DOHH2 (cell line): ENCODE data around the gene HAPLN2.
"Not testable (repeated sequence)": the region's sequence is repeated elsewhere in the genome, so short reads cannot be mapped to it uniquely, and the experiment has no call there.

ENCODE experiments used
- H3F3A ChIP-seq: fragments of 200-600 bp; sonication (generic), shearing (Covaris generic); 2 replicates; pipeline ENCODE4 v1.6.0; 2016; ENCODE audit warnings: antibody characterized with exemption, mild to moderate bottlenecking; ENCODE audit not compliant: control insufficient read depth, insufficient read depth
- H3K27ac ChIP-seq: fragments of 200-600 bp; sonication (generic); 2 replicates; pipeline ENCODE4 v1.5.1; 2014; ENCODE audit warnings: low read depth, mild to moderate bottlenecking, low read length, moderate library complexity
- H3K27me3 ChIP-seq: fragments of 200-600 bp; sonication (generic); 2 replicates; pipeline ENCODE4 v1.6.1; 2014; ENCODE audit warnings: mild to moderate bottlenecking, low read length, mixed read lengths; ENCODE audit not compliant: control insufficient read depth
- H3K36me3 ChIP-seq: fragments of 200-600 bp; sonication (generic); 2 replicates; pipeline ENCODE4 v1.6.1; 2014; ENCODE audit warnings: mild to moderate bottlenecking, low read length, moderate library complexity, mixed read lengths; ENCODE audit not compliant: control insufficient read depth
- H3K4me1 ChIP-seq: fragments of 200-600 bp; sonication (generic); 2 replicates; pipeline ENCODE4 v1.6.1; 2014; ENCODE audit warnings: mild to moderate bottlenecking, low read length, mixed read lengths; ENCODE audit not compliant: control insufficient read depth
- H3K4me2 ChIP-seq: fragments of 200-600 bp; sonication (generic); 2 replicates; pipeline ENCODE4 v1.6.0; 2014; ENCODE audit warnings: mild to moderate bottlenecking, low read length, moderate library complexity
- H3K4me3 ChIP-seq: fragments of 200-600 bp; sonication (generic); 2 replicates; pipeline ENCODE4 v1.5.1; 2014; ENCODE audit warnings: mild to moderate bottlenecking, low read length, mixed read lengths
- H3K79me2 ChIP-seq: fragments of 200-600 bp; sonication (generic); 2 replicates; pipeline ENCODE4 v1.6.1; 2014; ENCODE audit warnings: mild to moderate bottlenecking, low read length, mixed read lengths; ENCODE audit not compliant: control insufficient read depth
- H3K9me2 ChIP-seq: fragments of 200-600 bp; sonication (generic); replicated peaks from 2 replicates; pipeline ENCODE4 v1.6.1; 2014; ENCODE audit warnings: mild to moderate bottlenecking, low read length, mixed read lengths; ENCODE audit not compliant: control insufficient read depth
- H3K9me3 ChIP-seq: fragments of 200-600 bp; sonication (generic); 2 replicates; pipeline ENCODE4 v1.6.1; 2014; ENCODE audit warnings: antibody characterized with exemption, low read length, mixed read lengths; ENCODE audit not compliant: control insufficient read depth, insufficient read depth
- H4K20me1 ChIP-seq: fragments of 200-600 bp; sonication (generic); 2 replicates; pipeline ENCODE4 v1.6.0; 2014; ENCODE audit warnings: low read depth, mild to moderate bottlenecking, antibody characterized with exemption, low read length, moderate library complexity; ENCODE audit not compliant: control insufficient read depth, insufficient read depth
- CTCF ChIP-seq: fragments of 200-600 bp; sonication (generic); IDR thresholded peaks from one replicate; pipeline ENCODE4 v1.5.1; 2014; ENCODE audit warnings: antibody characterized with exemption, mild to moderate bottlenecking, low read depth, low read length; ENCODE audit not compliant: poor library complexity, severe bottlenecking
- EZH2phosphoT487 ChIP-seq: fragments of 200-600 bp; sonication (generic); IDR thresholded peaks from 2 replicates; pipeline ENCODE4 v1.6.1; 2017; ENCODE audit warnings: borderline replicate concordance, mild to moderate bottlenecking, antibody characterized with exemption, low read length, moderate library complexity, mixed read lengths

Gene HAPLN2

DNA sequence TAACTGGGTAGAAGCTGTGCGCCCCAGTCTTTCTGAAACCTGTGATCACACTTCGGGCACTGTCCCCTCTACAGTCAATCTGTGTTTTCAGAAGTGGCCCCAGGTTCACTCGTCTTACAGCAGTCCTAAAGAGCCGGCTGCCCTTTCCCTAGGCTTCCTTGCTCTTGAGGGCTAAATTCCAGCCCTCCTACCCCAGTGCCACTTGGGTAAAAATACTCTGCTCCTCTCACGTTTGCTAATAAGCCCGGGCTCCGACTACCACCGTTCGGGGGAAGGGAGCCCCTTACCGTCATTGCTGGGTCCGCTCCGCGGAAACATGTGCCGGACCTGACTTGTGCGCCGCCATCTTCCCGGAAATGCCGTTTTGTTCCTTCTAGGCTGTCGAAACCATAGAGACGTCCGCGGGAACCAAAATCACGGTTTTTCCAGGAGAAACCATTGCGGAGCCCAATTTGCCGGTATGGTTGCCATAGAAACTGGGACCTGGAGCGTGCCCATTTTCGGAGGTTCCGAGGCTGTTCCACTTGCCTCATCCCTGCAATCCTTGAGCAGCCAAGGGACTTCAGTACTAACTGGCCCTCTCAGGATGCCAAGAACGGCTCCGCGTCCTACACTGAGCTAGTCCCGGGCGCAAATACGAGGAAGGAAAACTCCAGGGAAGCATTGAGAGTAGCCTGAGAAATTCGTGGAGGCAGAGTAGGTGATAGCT, 17.9 kb upstream of the HAPLN2 start, which contains the start of gene GPATCH4:
Gene GPATCH4 (minus strand): TSS at position 358 of the 709 bp plus-strand sequence.
- peaks cover 45% of the 10 kb centered on the region for H3K36me3 ChIP-seq

DNA sequence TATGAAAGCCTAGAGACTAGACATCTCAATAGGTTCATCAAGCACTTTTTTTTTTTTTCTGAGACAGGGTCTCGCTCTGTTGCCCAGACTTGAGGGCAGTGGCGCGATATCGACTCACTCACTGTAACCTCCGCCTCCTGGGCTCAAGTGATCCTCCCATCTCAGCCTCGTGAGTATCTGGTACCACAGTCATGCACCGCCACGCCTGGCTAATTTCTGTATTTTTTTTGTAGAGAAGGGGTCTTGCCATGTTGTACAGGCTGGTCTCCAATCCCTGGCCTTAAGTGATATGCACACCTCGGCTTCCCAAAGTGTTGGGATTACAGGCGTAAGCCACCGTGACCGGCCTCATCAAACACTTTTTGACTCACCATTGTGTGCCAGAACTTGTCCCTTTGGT, 17.3 kb upstream of the HAPLN2 start:
- Histone ChIP-seq H3K36me3 (peaks cover 39% of the 10 kb centered on the region), H3K79me2 (peaks cover 49% of the 10 kb centered on the region), H3K9me2 (no peaks in the 10 kb centered on the region), H4K20me1 (no peaks in the 10 kb centered on the region), H3K4me2 (peak overlapping the region; percentile 86), H3K4me3 (peak overlapping the region; percentile 97), H3F3A (peaks cover 12% of the 10 kb centered on the region), H3K27ac (peak overlapping the region; percentile 80), H3K9me3 (no peaks in the 10 kb centered on the region), H3K27me3 (no peaks in the 10 kb centered on the region), H3K4me1 (peaks cover 37% of the 10 kb centered on the region)
- TF ChIP-seq CTCF (no peak), EZH2phosphoT487 (no peak)

More for the DNA sequence above, 17.9 kb upstream of the HAPLN2 start, which contains the start of gene GPATCH4:
- peaks cover 34% of the 10 kb centered on the region for H3K4me1 ChIP-seq
- no peaks in the 10 kb centered on the region for H4K20me1 ChIP-seq
- H3K9me3 ChIP-seq, result no peaks in the 10 kb centered on the region
- H3K79me2 ChIP-seq, result peaks cover 49% of the 10 kb centered on the region
- TF ChIP-seq CTCF, result no peak
- TF ChIP-seq EZH2phosphoT487, result no peak
- H3K27ac ChIP-seq, result peak within 1 kb of the TSS; percentile 80
- H3K4me3 ChIP-seq, result peak within 1 kb of the TSS; percentile 97
- H3K4me2 ChIP-seq, result peak within 1 kb of the TSS; percentile 86
- H3K9me2 ChIP-seq, result no peaks in the 10 kb centered on the region
- H3F3A ChIP-seq, result peaks cover 12% of the 10 kb centered on the region
- no peaks in the 10 kb centered on the region for H3K27me3 ChIP-seq

DNA sequence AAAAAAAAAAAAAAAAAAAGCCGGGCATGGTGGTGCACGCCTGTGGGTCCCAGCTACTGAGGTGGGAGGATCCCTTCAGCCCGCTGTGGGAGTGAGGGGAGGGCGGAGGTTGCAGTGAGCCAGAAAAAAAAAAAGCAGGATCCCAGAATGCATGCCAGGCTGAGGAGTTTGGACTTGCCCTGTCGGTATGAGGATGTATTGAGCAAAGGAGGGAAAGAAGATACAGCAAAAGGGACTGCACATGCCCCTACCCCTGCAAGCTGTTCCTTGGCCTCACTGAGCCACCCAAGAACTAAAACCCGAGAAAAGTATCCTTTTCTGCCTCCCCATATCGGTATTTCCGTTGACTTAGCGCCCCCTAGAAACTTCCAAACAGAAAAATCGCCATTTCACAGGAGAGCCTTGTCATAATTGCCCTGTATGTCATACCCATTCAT, 16.6 kb upstream of the HAPLN2 start:
- Histone ChIP-seq H3K9me3 (no peaks in the 10 kb centered on the region), H3K4me2 (peak overlapping the region; percentile 86), H4K20me1 (no peaks in the 10 kb centered on the region), H3F3A (peaks cover 11% of the 10 kb centered on the region), H3K27me3 (no peaks in the 10 kb centered on the region), H3K9me2 (no peaks in the 10 kb centered on the region), H3K36me3 (peaks cover 32% of the 10 kb centered on the region), H3K4me3 (peak overlapping the region; percentile 97), H3K79me2 (peaks cover 46% of the 10 kb centered on the region), H3K27ac (no peak overlapping the region), H3K4me1 (peaks cover 44% of the 10 kb centered on the region)
- TF ChIP-seq CTCF (peak; percentile 84), EZH2phosphoT487 (no peak)

- not testable (repeated sequence) for H3K36me3 ChIP-seq, H3K9me2 ChIP-seq, H3K79me2 ChIP-seq, H3K27ac ChIP-seq, H3K4me3 ChIP-seq, H3K9me3 ChIP-seq, H3K27me3 ChIP-seq, H4K20me1 ChIP-seq
- Histone ChIP-seq H3F3A (peaks cover 13% of the 10 kb centered on the region), H3K4me1 (peaks cover 39% of the 10 kb centered on the region), H3K4me2 (peak overlapping the region; percentile 33)
Observed at GRCh38 chr1:156607344-156607743, 11.9 kb upstream of the HAPLN2 start.
